Stimulated activated naive CD8-positive, alpha-beta T cell treated with anti-CD3 and anti-CD28 coated beads, Interleukin-15, amount 100 ng/mL, for 72 hours (primary cell): Measurements from ENCODE around the gene P3H1.

Experiments used
- ATAC-seq: fragments of 150-1000 bp; cut with Tn5 transposase; 2 replicates; pipeline ENCODE4 v1.10.0; 2021; ENCODE audit warnings: mild to moderate bottlenecking, moderate library complexity
- DNase-seq, 2 donors: peaks; one replicate each; pipeline ENCODE4 v3.0.0; 2021 to 2022
- H3K27ac Mint-ChIP-seq, 2 donors: one replicate each; pipeline ENCODE4 v1.8.0; 2022; ENCODE audit warnings: mild to moderate bottlenecking in 2 of 2, mixed read lengths in 2 of 2, moderate library complexity in 2 of 2
- H3K27me3 Mint-ChIP-seq: one replicate; pipeline ENCODE4 v1.8.0; 2022; ENCODE audit warnings: mixed read lengths
- H3K4me1 Mint-ChIP-seq: one replicate; pipeline ENCODE4 v1.8.0; 2022; ENCODE audit warnings: mild to moderate bottlenecking, mixed read lengths
- H3K4me3 Mint-ChIP-seq, 2 donors: one replicate each; pipeline ENCODE4 v1.8.0; 2022; ENCODE audit warnings: mild to moderate bottlenecking in 2 of 2, mixed read lengths in 2 of 2, moderate library complexity in 1 of 2
- H3K9me3 Mint-ChIP-seq, 2 donors: one replicate each; pipeline ENCODE4 v1.8.0; 2022; ENCODE audit warnings: mixed read lengths in 2 of 2

Gene P3H1

GRCh38 chr1:42742141-42742540 lies 24.7 kb downstream of the P3H1 start:
- Mint-ChIP-seq H3K27ac (no peak overlapping the region), H3K27me3 (no peaks in the 10 kb centered on the region), H3K4me3 (no peak overlapping the region), H3K4me1 (peaks cover 3% of the 10 kb centered on the region), H3K9me3 (no peaks in the 10 kb centered on the region)
- DNase-seq (no peak), ATAC-seq (no peak)

- ATAC-seq: no peak
- no peak overlapping the region for H3K4me3 Mint-ChIP-seq
- no peak for DNase-seq
- no peaks in the 10 kb centered on the region for H3K9me3 Mint-ChIP-seq
- no peaks in the 10 kb centered on the region for H3K27me3 Mint-ChIP-seq
- peaks cover 8% of the 10 kb centered on the region for H3K4me1 Mint-ChIP-seq
- peak overlapping the region in 1 of 2 donors; percentile 56 for H3K27ac Mint-ChIP-seq
Observed at GRCh38 chr1:42741706-42742105, 25.1 kb downstream of the P3H1 start.

- Mint-ChIP-seq H3K27ac (no peak overlapping the region), H3K4me1 (peaks cover 11% of the 10 kb centered on the region), H3K9me3 (no peaks in the 10 kb centered on the region), H3K27me3 (no peaks in the 10 kb centered on the region), H3K4me3 (no peak overlapping the region)
- no peak for ATAC-seq
- DNase-seq: no peak
Observed at GRCh38 chr1:42740851-42741580, 25.8 kb downstream of the P3H1 start.

DNA sequence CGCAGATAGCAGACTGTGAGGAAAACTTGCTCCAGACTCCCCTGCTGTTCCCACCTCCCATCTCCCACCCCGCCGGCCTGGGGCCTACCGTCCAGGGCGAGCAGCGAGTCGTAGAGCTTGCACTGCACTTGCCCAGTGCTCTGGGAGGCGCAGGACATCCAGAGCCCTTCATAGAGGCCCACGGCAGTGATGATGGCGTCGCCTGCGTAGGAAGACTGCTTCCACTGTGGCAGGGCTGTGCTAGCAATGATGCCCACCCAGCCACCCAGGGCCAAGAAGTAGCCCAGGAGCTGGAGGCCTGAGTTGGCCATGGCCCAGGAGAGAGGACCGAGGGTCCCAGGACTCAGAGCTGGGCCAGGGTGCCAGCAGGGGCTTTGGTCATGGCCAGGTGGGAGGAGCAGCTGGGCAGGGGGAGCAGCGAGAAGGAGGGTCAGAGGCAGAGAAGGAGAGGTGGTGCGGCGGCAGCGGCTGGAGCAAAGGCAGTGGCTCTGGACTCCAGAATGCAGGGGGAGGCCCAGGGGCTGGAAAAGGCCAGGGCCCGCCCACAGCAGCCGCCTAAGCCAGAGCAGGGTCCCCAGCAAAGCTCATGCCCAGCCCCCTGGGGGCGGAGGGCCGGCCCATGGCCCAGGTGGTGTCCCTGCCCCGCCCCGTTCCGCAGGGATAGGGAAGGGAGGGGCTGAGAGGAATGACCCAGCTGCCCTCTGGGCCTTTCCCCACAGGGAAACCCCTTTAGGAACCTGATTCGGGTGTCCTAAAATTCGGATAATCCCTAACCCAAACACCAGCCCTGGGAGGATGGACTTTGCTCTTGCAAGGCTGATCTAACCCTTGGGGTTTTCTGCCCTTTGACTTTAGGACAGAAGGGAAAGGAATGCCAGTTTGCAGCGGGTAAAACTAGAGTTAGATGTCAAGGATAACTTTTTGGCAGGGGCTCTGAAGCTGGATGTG lies 26.8 kb downstream of the P3H1 start, which contains the start of gene CLDN19:
Gene CLDN19 (minus strand): TSS at position 484 of the 948 bp plus-strand sequence. CDS start 173 bp downstream, at position 311.
- Mint-ChIP-seq H3K27me3 (no peaks in the 10 kb centered on the region), H3K27ac (no peak within 1 kb of the TSS), H3K4me1 (peaks cover 11% of the 10 kb centered on the region), H3K9me3 (no peaks in the 10 kb centered on the region), H3K4me3 (no peak within 1 kb of the TSS)
- DNase-seq: no peak
- no peak for ATAC-seq

GRCh38 chr1:42738678-42739226 lies 28.1 kb downstream of the P3H1 start:
- DNase-seq: no peak
- no peak for ATAC-seq
- H3K27ac Mint-ChIP-seq: peak overlapping the region in 1 of 2 donors; percentile 6
- H3K4me1 Mint-ChIP-seq: peaks cover 11% of the 10 kb centered on the region
- H3K9me3 Mint-ChIP-seq: no peaks in the 10 kb centered on the region
- no peaks in the 10 kb centered on the region for H3K27me3 Mint-ChIP-seq
- H3K4me3 Mint-ChIP-seq: no peak overlapping the region

DNA sequence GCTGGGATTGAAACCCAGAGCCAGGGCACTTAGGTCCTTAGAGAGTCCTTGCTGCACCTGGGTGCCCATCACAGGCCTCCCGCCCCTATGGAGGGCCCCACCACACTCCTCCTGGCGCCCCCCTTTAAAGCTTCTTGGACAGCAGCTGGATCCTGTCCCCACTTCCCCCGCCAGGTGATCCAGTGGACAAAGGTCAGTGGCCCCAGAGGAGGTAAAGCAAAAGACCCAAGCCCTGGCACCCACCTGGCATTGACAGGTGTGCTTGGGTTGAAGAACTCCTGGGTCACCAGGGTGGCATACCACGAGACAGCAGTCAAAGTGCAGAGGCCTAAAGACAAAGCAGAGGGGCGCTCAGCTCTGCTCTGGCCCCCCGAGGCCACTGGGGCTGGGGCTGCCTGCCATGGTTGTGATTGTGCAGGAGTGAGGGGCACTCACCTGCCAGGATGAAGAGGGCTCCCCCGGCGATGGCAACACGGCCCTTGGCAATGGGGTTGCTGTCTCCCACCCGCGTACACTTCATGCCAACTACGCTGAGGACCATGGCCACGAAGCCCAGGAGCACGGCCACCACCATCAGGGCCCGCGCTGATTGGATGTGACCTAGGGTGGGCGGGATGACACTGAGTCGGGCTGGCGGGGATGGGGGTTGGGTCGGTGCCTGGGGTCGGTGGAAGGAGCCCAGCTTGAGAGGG lies 28.7 kb downstream of the P3H1 start:
- DNase-seq (no peak), ATAC-seq (no peak)
- H3K4me3 Mint-ChIP-seq: no peak overlapping the region
- H3K27ac Mint-ChIP-seq: no peak overlapping the region
- H3K9me3 Mint-ChIP-seq: no peaks in the 10 kb centered on the region
- peaks cover 11% of the 10 kb centered on the region for H3K4me1 Mint-ChIP-seq
- no peaks in the 10 kb centered on the region for H3K27me3 Mint-ChIP-seq

GRCh38 chr1:42737257-42737656 lies 29.6 kb downstream of the P3H1 start:
- no peak for ATAC-seq
- Mint-ChIP-seq H3K27ac (peak overlapping the region in 1 of 2 donors; percentile 85), H3K4me1 (peaks cover 11% of the 10 kb centered on the region), H3K9me3 (no peaks in the 10 kb centered on the region), H3K27me3 (no peaks in the 10 kb centered on the region), H3K4me3 (no peak overlapping the region)
- no peak for DNase-seq

DNA sequence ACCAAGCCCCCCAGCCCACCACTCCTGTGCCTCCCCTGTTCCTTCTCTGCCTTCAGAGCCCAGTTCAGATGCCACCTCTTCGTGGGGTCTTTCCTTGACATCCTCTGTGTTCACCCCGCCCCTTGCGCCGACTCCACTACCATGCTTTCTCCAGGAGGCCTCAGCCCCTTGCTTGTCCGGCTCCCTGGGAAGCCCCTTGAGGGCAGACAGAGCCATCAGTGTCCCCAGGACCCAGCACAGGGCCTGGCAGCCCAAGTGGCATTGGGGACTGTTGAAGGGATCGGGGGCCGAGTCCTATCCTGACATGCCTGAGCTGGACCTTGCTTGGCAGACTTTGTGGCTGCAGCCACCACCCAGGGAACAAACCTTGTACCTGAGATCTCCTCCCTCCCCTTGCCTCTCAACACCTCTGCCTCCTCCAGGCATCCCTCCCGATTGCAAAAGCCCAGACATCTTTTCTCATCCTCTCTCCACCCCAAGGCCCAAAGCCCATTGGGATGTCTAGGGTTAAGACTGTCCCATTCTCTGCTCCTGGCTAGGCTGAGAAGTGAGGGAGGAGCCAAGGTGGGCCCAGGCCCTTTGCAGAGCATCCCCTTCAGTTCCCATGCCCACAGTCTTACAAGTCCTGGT lies 30.1 kb downstream of the P3H1 start:
- Mint-ChIP-seq H3K4me3 (no peak overlapping the region), H3K9me3 (no peaks in the 10 kb centered on the region), H3K4me1 (peaks cover 11% of the 10 kb centered on the region), H3K27me3 (no peaks in the 10 kb centered on the region), H3K27ac (peak overlapping the region; percentile 49 to 85)
- DNase-seq (no peak), ATAC-seq (no peak)

- ATAC-seq: peak; percentile 25
- Mint-ChIP-seq H3K4me3 (no peak overlapping the region), H3K27ac (no peak overlapping the region), H3K9me3 (no peaks in the 10 kb centered on the region), H3K4me1 (peaks cover 11% of the 10 kb centered on the region), H3K27me3 (no peaks in the 10 kb centered on the region)
- no peak for DNase-seq
Observed at GRCh38 chr1:42736152-42736551, 30.7 kb downstream of the P3H1 start.

GRCh38 chr1:42735477-42736105 lies 31.2 kb downstream of the P3H1 start:
- Mint-ChIP-seq H3K27me3 (no peaks in the 10 kb centered on the region), H3K4me1 (peaks cover 11% of the 10 kb centered on the region), H3K4me3 (no peak overlapping the region), H3K9me3 (no peaks in the 10 kb centered on the region), H3K27ac (no peak overlapping the region)
- DNase-seq (no peak), ATAC-seq (no peak)

GRCh38 chr1:42735056-42735455 lies 31.8 kb downstream of the P3H1 start:
- Mint-ChIP-seq H3K9me3 (no peaks in the 10 kb centered on the region), H3K27ac (no peak overlapping the region), H3K4me3 (no peak overlapping the region), H3K27me3 (no peaks in the 10 kb centered on the region), H3K4me1 (peaks cover 11% of the 10 kb centered on the region)
- ATAC-seq (peak; percentile 13), DNase-seq (no peak)

- ATAC-seq (no peak), DNase-seq (no peak)
- Mint-ChIP-seq H3K4me3 (no peak overlapping the region), H3K27me3 (no peaks in the 10 kb centered on the region), H3K9me3 (no peaks in the 10 kb centered on the region), H3K27ac (peak overlapping the region in 1 of 2 donors; percentile 19), H3K4me1 (peaks cover 11% of the 10 kb centered on the region)
Observed at GRCh38 chr1:42734201-42735035, 32.4 kb downstream of the P3H1 start.

DNA sequence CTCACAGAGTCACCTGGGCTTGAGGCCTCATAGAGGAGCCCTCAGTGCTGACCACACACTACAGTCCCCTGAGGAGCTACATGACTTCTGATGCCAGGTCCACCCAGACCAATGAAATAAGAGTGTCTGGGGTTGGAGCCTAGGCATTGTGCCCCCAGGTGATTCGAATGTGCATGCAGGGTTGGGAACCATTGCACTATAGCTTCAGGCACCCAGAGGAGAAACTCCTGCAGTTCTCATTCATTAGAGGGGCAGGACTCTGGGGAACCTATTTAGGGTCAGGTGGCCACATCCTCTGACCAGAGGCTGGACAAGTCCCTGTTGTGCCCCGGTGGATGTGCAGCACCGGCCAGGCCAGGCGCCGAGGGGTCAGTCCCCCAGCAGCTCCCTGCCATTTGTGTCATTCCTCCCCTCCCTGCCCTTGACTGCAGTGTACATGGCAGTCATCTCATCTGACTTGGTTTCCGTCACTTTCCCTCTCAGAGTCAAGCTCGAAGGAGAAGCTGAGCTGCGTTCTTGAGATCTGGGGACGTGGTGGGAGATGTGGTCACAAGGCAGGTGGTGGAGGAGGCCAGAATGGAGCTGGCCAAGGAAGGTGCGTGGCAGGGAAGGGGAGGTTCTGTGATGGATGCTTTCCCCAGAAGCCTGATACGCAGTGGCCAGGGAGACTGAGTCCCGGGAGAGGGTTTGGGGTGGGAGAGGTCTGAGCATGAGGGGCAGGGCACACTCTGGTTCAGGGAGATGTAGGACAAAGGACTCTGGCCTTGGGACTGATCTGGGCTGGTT lies 33.2 kb downstream of the P3H1 start:
- Mint-ChIP-seq H3K4me3 (no peak overlapping the region), H3K4me1 (peaks cover 11% of the 10 kb centered on the region), H3K9me3 (no peaks in the 10 kb centered on the region), H3K27me3 (no peaks in the 10 kb centered on the region), H3K27ac (no peak overlapping the region)
- ATAC-seq (no peak), DNase-seq (no peak)
